Measurements from ENCODE around the gene CUL5. TPM values are rescaled to one million over a fixed set of nuclear protein-coding genes. Genes with fewer than 3 reads are reported as not detected.

Gene CUL5
- total and polyA plus RNA-seq, 2 experiments from 2014 or later, result 26.0 to 40.9 TPM

GRCh38 chr11:107988397-107989158 is 20.1 kb upstream of the CUL5 start (continued):
- TF ChIP-seq, protein P1, sequence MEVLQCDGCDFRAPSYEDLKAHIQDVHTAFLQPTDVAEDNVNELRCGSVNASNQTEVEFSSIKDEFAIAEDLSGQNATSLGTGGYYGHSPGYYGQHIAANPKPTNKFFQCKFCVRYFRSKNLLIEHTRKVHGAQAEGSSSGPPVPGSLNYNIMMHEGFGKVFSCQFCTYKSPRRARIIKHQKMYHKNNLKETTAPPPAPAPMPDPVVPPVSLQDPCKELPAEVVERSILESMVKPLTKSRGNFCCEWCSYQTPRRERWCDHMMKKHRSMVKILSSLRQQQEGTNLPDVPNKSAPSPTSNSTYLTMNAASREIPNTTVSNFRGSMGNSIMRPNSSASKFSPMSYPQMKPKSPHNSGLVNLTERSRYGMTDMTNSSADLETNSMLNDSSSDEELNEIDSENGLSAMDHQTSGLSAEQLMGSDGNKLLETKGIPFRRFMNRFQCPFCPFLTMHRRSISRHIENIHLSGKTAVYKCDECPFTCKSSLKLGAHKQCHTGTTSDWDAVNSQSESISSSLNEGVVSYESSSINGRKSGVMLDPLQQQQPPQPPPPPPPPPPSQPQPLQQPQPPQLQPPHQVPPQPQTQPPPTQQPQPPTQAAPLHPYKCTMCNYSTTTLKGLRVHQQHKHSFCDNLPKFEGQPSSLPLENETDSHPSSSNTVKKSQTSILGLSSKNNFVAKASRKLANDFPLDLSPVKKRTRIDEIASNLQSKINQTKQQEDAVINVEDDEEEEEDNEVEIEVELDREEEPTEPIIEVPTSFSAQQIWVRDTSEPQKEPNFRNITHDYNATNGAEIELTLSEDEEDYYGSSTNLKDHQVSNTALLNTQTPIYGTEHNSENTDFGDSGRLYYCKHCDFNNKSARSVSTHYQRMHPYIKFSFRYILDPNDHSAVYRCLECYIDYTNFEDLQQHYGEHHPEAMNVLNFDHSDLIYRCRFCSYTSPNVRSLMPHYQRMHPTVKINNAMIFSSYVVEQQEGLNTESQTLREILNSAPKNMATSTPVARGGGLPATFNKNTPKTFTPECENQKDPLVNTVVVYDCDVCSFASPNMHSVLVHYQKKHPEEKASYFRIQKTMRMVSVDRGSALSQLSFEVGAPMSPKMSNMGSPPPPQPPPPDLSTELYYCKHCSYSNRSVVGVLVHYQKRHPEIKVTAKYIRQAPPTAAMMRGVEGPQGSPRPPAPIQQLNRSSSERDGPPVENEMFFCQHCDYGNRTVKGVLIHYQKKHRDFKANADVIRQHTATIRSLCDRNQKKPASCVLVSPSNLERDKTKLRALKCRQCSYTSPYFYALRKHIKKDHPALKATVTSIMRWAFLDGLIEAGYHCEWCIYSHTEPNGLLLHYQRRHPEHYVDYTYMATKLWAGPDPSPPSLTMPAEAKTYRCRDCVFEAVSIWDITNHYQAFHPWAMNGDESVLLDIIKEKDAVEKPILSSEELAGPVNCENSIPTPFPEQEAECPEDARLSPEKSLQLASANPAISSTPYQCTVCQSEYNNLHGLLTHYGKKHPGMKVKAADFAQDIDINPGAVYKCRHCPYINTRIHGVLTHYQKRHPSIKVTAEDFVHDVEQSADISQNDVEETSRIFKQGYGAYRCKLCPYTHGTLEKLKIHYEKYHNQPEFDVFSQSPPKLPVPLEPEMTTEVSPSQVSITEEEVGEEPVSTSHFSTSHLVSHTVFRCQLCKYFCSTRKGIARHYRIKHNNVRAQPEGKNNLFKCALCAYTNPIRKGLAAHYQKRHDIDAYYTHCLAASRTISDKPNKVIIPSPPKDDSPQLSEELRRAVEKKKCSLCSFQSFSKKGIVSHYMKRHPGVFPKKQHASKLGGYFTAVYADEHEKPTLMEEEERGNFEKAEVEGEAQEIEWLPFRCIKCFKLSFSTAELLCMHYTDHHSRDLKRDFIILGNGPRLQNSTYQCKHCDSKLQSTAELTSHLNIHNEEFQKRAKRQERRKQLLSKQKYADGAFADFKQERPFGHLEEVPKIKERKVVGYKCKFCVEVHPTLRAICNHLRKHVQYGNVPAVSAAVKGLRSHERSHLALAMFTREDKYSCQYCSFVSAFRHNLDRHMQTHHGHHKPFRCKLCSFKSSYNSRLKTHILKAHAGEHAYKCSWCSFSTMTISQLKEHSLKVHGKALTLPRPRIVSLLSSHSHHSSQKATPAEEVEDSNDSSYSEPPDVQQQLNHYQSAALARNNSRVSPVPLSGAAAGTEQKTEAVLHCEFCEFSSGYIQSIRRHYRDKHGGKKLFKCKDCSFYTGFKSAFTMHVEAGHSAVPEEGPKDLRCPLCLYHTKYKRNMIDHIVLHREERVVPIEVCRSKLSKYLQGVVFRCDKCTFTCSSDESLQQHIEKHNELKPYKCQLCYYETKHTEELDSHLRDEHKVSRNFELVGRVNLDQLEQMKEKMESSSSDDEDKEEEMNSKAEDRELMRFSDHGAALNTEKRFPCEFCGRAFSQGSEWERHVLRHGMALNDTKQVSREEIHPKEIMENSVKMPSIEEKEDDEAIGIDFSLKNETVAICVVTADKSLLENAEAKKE (CRISPR knock-in tag; IDR thresholded peaks at IDR 0.05), result no peak
- TF ChIP-seq CREB1 (CRISPR knock-in tag; IDR thresholded peaks at IDR 0.05; ENCODE audit: low read depth), result no peak
- TF ChIP-seq STAT1 (IDR thresholded peaks at IDR 0.05; ENCODE audit: unreplicated experiment), result no peak
- TF ChIP-seq ZNF331 (CRISPR knock-in tag; IDR thresholded peaks at IDR 0.05; ENCODE audit: low read depth), result no peak

GRCh38 chr11:107991868-107992414 is 16.8 kb upstream of the CUL5 start:
- Histone ChIP-seq H3K4me2 (peak overlapping the region; percentile 64), H3K36me3 (ENCODE audit: insufficient read depth) (no peaks in the 10 kb centered on the region; the same call in 1 of the 2 replicates), H3K79me2 (replicated peaks; ENCODE audit: insufficient read depth) (no peaks in the 10 kb centered on the region), H3K4me3 (no peak overlapping the region), H3K27me3 (ENCODE audit: insufficient read depth) (no peaks in the 10 kb centered on the region), H3F3A (replicated peaks; ENCODE audit: low read depth) (no peaks in the 10 kb centered on the region), H3K9me2 (ENCODE audit: insufficient read depth) (peaks cover 11% of the 10 kb centered on the region), H2AFZ (no peak overlapping the region), H3K4me1 (ENCODE audit: insufficient read depth) (peaks cover 13% of the 10 kb centered on the region), H4K20me1 (replicated peaks; ENCODE audit: insufficient read depth) (no peaks in the 10 kb centered on the region), H3K27ac (ENCODE audit: low read depth) (peak overlapping the region; percentile 86)
- peak; percentile 29; the same call in 1 of the 2 replicates for TF ChIP-seq NANOG (IDR thresholded peaks at IDR 0.05; ENCODE audit: borderline replicate concordance)
- TF ChIP-seq JUNB (IDR thresholded peaks at IDR 0.05; ENCODE audit: unreplicated experiment), result no peak
- peaks cover 5% of the 10 kb centered on the region for H3K27me3 Mint-ChIP-seq (ENCODE audit: insufficient read depth, low read depth, poor library complexity)
- peaks cover 13% of the 10 kb centered on the region for H3K4me1 Mint-ChIP-seq
- no peaks in the 10 kb centered on the region; the same call in 2 of the 3 replicates for H3K9me3 Mint-ChIP-seq
- ATAC-seq (peak; percentile 84), DNase-seq (ENCODE audit: low spot score) (peak; percentile 89)
- no peaks in the 10 kb centered on the region for H3K36me3 Mint-ChIP-seq (ENCODE audit: low read depth)
- peak overlapping the region; percentile 80; the same call in 1 of the 2 replicates for H3K27ac Mint-ChIP-seq
- no peak overlapping the region for H3K4me3 Mint-ChIP-seq
